Activated T-helper 2 cell treated with anti-CD3 and anti-CD28 coated beads, Interferon-gamma antibody, Interleukin-2, Interleukin-4, amounts not matched to agents 10 μg/mL and 5 μg/mL and 100 μg/mL, durations not matched to agents 14 hours and 24 hours and 36 hours (primary cell): ENCODE measurements around the gene LIPC. TPM values are rescaled to one million over a fixed set of nuclear protein-coding genes. Genes with fewer than 3 reads are reported as not detected.

ENCODE experiments used
- DNase-seq: peaks from one replicate; pipeline ENCODE4 v3.0.0; 2021; ENCODE audit warnings: low spot score
- H3K27ac Mint-ChIP-seq: one replicate; pipeline ENCODE4 v1.8.0; 2021; ENCODE audit warnings: mixed read lengths
- H3K27me3 Mint-ChIP-seq: one replicate; pipeline ENCODE4 v1.8.0; 2021; ENCODE audit warnings: low read depth, mixed read lengths
- H3K36me3 Mint-ChIP-seq: one replicate; pipeline ENCODE4 v1.8.0; 2021; ENCODE audit warnings: low read depth, mixed read lengths
- H3K4me1 Mint-ChIP-seq: one replicate; pipeline ENCODE4 v1.8.0; 2021; ENCODE audit warnings: low read depth, mixed read lengths
- H3K4me3 Mint-ChIP-seq: one replicate; pipeline ENCODE4 v1.8.0; 2021; ENCODE audit warnings: low read depth, mild to moderate bottlenecking, moderate library complexity, mixed read lengths
- H3K9me3 Mint-ChIP-seq: one replicate; pipeline ENCODE4 v1.8.0; 2021; ENCODE audit warnings: mixed read lengths
- intact Hi-C: fragments of 100-400 bp; cut with micrococcal nuclease; formaldehyde crosslinking; loops from one replicate; pipeline ENCODE4 v1.15.1; 2023
- total RNA-seq: library from RNA; stranded (reverse); gene quantifications from 2 replicates; pipeline ENCODE4 v1.2.3, GENCODE V29; 2022

The LIPC gene
- total RNA-seq, 1 donor from 2014 or later, result 1.7 TPM

GRCh38 chr15:58427987-58428386 is 3.8 kb upstream of the LIPC start:
- Mint-ChIP-seq H3K9me3 (no peaks in the 10 kb centered on the region), H3K27ac (no peak overlapping the region), H3K4me1 (no peaks in the 10 kb centered on the region), H3K36me3 (no peaks in the 10 kb centered on the region), H3K4me3 (no peak overlapping the region), H3K27me3 (no peaks in the 10 kb centered on the region)
- intact Hi-C loops, result no loop called here
- no peak for DNase-seq

- Mint-ChIP-seq H3K4me3 (no peak overlapping the region), H3K4me1 (no peaks in the 10 kb centered on the region), H3K27ac (no peak overlapping the region), H3K27me3 (no peaks in the 10 kb centered on the region), H3K9me3 (no peaks in the 10 kb centered on the region), H3K36me3 (no peaks in the 10 kb centered on the region)
- DNase-seq, result no peak
- intact Hi-C loops, result no loop called here
Observed at GRCh38 chr15:58430224-58430787, 1.5 kb upstream of the LIPC start.

GRCh38 chr15:58432401-58432800 is 610 bp downstream of the LIPC start:
- H3K27me3 Mint-ChIP-seq, result no peaks in the 10 kb centered on the region

GRCh38 chr15:58433597-58434333 is 2.0 kb downstream of the LIPC start:
- Mint-ChIP-seq H3K36me3 (no peaks in the 10 kb centered on the region), H3K9me3 (no peaks in the 10 kb centered on the region)
- intact Hi-C loops, result no loop called here

More at GRCh38 chr15:58432401-58432800, 610 bp downstream of the LIPC start:
- intact Hi-C loops, result no loop called here
- no peak overlapping the region for H3K4me3 Mint-ChIP-seq
- no peak for DNase-seq
- no peak overlapping the region for H3K27ac Mint-ChIP-seq
- H3K9me3 Mint-ChIP-seq, result no peaks in the 10 kb centered on the region
- H3K4me1 Mint-ChIP-seq, result no peaks in the 10 kb centered on the region
- no peaks in the 10 kb centered on the region for H3K36me3 Mint-ChIP-seq

GRCh38 chr15:58434334-58434875 is 2.6 kb downstream of the LIPC start:
- Mint-ChIP-seq H3K27me3 (no peaks in the 10 kb centered on the region), H3K4me1 (peaks cover 6% of the 10 kb centered on the region), H3K36me3 (no peaks in the 10 kb centered on the region), H3K27ac (no peak overlapping the region), H3K4me3 (no peak overlapping the region), H3K9me3 (no peaks in the 10 kb centered on the region)
- DNase-seq, result no peak
- intact Hi-C loops, result no loop called here

More at GRCh38 chr15:58433597-58434333, 2.0 kb downstream of the LIPC start:
- Mint-ChIP-seq H3K27ac (no peak overlapping the region), H3K27me3 (no peaks in the 10 kb centered on the region), H3K4me3 (no peak overlapping the region), H3K4me1 (peaks cover 2% of the 10 kb centered on the region)
- DNase-seq, result no peak

- no peak for DNase-seq
- H3K9me3 Mint-ChIP-seq, result no peaks in the 10 kb centered on the region
- H3K27me3 Mint-ChIP-seq, result no peaks in the 10 kb centered on the region
- no peaks in the 10 kb centered on the region for H3K36me3 Mint-ChIP-seq
- no peak overlapping the region for H3K27ac Mint-ChIP-seq
- H3K4me1 Mint-ChIP-seq, result peaks cover 25% of the 10 kb centered on the region
- no peak overlapping the region for H3K4me3 Mint-ChIP-seq
- intact Hi-C loops, result no loop called here
Observed at GRCh38 chr15:58436552-58436951, 4.8 kb downstream of the LIPC start.

- H3K27ac Mint-ChIP-seq, result no peak overlapping the region
- intact Hi-C loops, result no loop called here
- no peaks in the 10 kb centered on the region for H3K27me3 Mint-ChIP-seq
- DNase-seq, result no peak
- no peaks in the 10 kb centered on the region for H3K9me3 Mint-ChIP-seq
- peaks cover 31% of the 10 kb centered on the region for H3K4me1 Mint-ChIP-seq
- no peaks in the 10 kb centered on the region for H3K36me3 Mint-ChIP-seq
- no peak overlapping the region for H3K4me3 Mint-ChIP-seq
Observed at GRCh38 chr15:58437531-58438105, 5.8 kb downstream of the LIPC start.

GRCh38 chr15:58438111-58438510 is 6.3 kb downstream of the LIPC start:
- Mint-ChIP-seq H3K36me3 (no peaks in the 10 kb centered on the region), H3K4me3 (no peak overlapping the region), H3K27ac (no peak overlapping the region), H3K4me1 (peaks cover 31% of the 10 kb centered on the region), H3K9me3 (no peaks in the 10 kb centered on the region), H3K27me3 (no peaks in the 10 kb centered on the region)
- intact Hi-C loops, result no loop called here
- no peak for DNase-seq

- H3K4me3 Mint-ChIP-seq, result no peak overlapping the region
- intact Hi-C loops, result loop anchor here (1.0 kb wide), 1 partner anchor 78 kb away; no protein-coding TSS in a partner anchor
- H3K9me3 Mint-ChIP-seq, result no peaks in the 10 kb centered on the region
- DNase-seq, result peak; percentile 30
- no peaks in the 10 kb centered on the region for H3K36me3 Mint-ChIP-seq
- no peaks in the 10 kb centered on the region for H3K27me3 Mint-ChIP-seq
- peaks cover 33% of the 10 kb centered on the region for H3K4me1 Mint-ChIP-seq
- no peak overlapping the region for H3K27ac Mint-ChIP-seq
Observed at GRCh38 chr15:58438956-58439355, 7.2 kb downstream of the LIPC start.

- H3K36me3 Mint-ChIP-seq, result no peaks in the 10 kb centered on the region
- intact Hi-C loops, result no loop called here
- peaks cover 33% of the 10 kb centered on the region for H3K4me1 Mint-ChIP-seq
- H3K4me3 Mint-ChIP-seq, result no peak overlapping the region
- no peaks in the 10 kb centered on the region for H3K27me3 Mint-ChIP-seq
- DNase-seq, result no peak
- no peaks in the 10 kb centered on the region for H3K9me3 Mint-ChIP-seq
- peak overlapping the region; percentile 51 for H3K27ac Mint-ChIP-seq
Observed at GRCh38 chr15:58440158-58440910, 8.5 kb downstream of the LIPC start.

GRCh38 chr15:58440922-58441321 is 9.1 kb downstream of the LIPC start:
- H3K9me3 Mint-ChIP-seq, result no peaks in the 10 kb centered on the region
- intact Hi-C loops, result no loop called here
- H3K27ac Mint-ChIP-seq, result peak overlapping the region; percentile 51
- H3K4me3 Mint-ChIP-seq, result no peak overlapping the region
- no peaks in the 10 kb centered on the region for H3K36me3 Mint-ChIP-seq
- no peak for DNase-seq
- H3K4me1 Mint-ChIP-seq, result peaks cover 35% of the 10 kb centered on the region
- H3K27me3 Mint-ChIP-seq, result no peaks in the 10 kb centered on the region

GRCh38 chr15:58441376-58442070 is 9.7 kb downstream of the LIPC start:
- intact Hi-C loops, result no loop called here
- H3K27me3 Mint-ChIP-seq, result no peaks in the 10 kb centered on the region
- H3K27ac Mint-ChIP-seq, result peak overlapping the region; percentile 34
- H3K9me3 Mint-ChIP-seq, result no peaks in the 10 kb centered on the region
- peaks cover 35% of the 10 kb centered on the region for H3K4me1 Mint-ChIP-seq
- DNase-seq, result no peak
- H3K4me3 Mint-ChIP-seq, result no peak overlapping the region
- no peaks in the 10 kb centered on the region for H3K36me3 Mint-ChIP-seq
